ENCODE results near the gene CYP2A7. TPM values are rescaled to one million over a fixed set of nuclear protein-coding genes. Genes with fewer than 3 reads are reported as not detected.
"Not testable (repeated sequence)": the region's sequence is repeated elsewhere in the genome, so short reads cannot be mapped to it uniquely, and the experiment has no call there.

The CYP2A7 gene
- total and polyA plus RNA-seq, 2 experiments from 2014 or later: not detected

- WGBS, 2 experiments (ENCODE audit: low coverage in 1 of 2, low lambda C conversion rate in 2 of 2, missing lambda C conversion rate in 2 of 2): 27 to 30% methylated on average over 7 of the region's 7 CpGs
- peak overlapping the region; percentile 62 for H3K27ac ChIP-seq
- H2AFZ ChIP-seq: no peak overlapping the region
- peak; percentile 98 for DNase-seq
- no peak overlapping the region for H3K4me3 ChIP-seq
- H3K36me3 ChIP-seq (ENCODE audit: low read depth): no peaks in the 10 kb centered on the region; the same call in 1 of the 2 replicates
- H3K9me3 ChIP-seq (ENCODE audit: low read depth): no peaks in the 10 kb centered on the region
- H3F3A ChIP-seq (ENCODE audit: insufficient read depth): peaks cover 14% of the 10 kb centered on the region
- no peak for TF ChIP-seq EZH2 (IDR thresholded peaks at IDR 0.05; ENCODE audit: insufficient read depth, poor library complexity, severe bottlenecking)
- 0 out of 2 replicates have a peak, but pooled peaks have one; percentile 64 for TF ChIP-seq EZH2phosphoT487 (IDR thresholded peaks at IDR 0.05; ENCODE audit: insufficient read depth, low read depth)
- no peaks in the 10 kb centered on the region for H3K27me3 ChIP-seq (replicated peaks; ENCODE audit: insufficient read depth)
- in situ Hi-C loops (cut with MboI): no loop called here
- H3K9ac ChIP-seq: no peak overlapping the region
- H3K79me2 ChIP-seq (ENCODE audit: insufficient read depth): no peaks in the 10 kb centered on the region
- no peaks in the 10 kb centered on the region for H3K9me2 ChIP-seq (ENCODE audit: insufficient read depth)
- peak overlapping the region; percentile 15 for H3K4me2 ChIP-seq (ENCODE audit: unreplicated experiment)
- H3K4me1 ChIP-seq (ENCODE audit: insufficient read depth): peaks cover 13% of the 10 kb centered on the region
- no peaks in the 10 kb centered on the region for H4K20me1 ChIP-seq (ENCODE audit: insufficient read depth)
Observed at GRCh38 chr19:40831502-40832430, 50.3 kb downstream of the CYP2A7 start.

DNA sequence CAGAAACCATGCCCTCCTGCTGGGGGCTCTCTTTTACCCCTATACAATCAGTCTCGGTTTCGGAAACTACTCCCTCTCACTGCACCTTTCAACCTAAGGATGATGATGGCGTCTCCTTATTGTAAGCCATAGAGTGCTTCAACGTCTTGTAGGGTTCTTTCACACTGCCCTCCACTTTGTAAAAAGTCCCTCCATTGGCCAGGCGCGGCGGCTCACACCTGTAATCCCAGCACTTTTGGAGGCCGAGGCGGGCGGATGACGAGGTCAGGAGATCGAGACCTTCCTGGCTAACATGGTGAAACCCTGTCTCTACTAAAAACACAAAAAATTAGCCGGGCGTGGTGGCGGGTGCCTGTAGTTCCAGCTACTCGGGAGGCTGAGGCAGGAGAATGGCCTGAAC, 51.3 kb downstream of the CYP2A7 start:
- 90 to 95% methylated on average over 16 of the region's 16 CpGs for WGBS, 2 experiments (ENCODE audit: low coverage in 1 of 2, low lambda C conversion rate in 2 of 2, missing lambda C conversion rate in 2 of 2)
- H3K4me2 ChIP-seq (ENCODE audit: unreplicated experiment); H3K9me3 ChIP-seq (ENCODE audit: low read depth); H2AFZ ChIP-seq; H3K27me3 ChIP-seq (replicated peaks; ENCODE audit: insufficient read depth); DNase-seq; in situ Hi-C loops (cut with MboI); H3K9me2 ChIP-seq (ENCODE audit: insufficient read depth); H3K9ac ChIP-seq; H3K36me3 ChIP-seq (ENCODE audit: low read depth); H3K79me2 ChIP-seq (ENCODE audit: insufficient read depth); H3K4me3 ChIP-seq; H4K20me1 ChIP-seq (ENCODE audit: insufficient read depth); H3K27ac ChIP-seq: not testable (repeated sequence)
- H3K4me1 ChIP-seq (ENCODE audit: insufficient read depth): peaks cover 13% of the 10 kb centered on the region
- peaks cover 14% of the 10 kb centered on the region for H3F3A ChIP-seq (ENCODE audit: insufficient read depth)

DNA sequence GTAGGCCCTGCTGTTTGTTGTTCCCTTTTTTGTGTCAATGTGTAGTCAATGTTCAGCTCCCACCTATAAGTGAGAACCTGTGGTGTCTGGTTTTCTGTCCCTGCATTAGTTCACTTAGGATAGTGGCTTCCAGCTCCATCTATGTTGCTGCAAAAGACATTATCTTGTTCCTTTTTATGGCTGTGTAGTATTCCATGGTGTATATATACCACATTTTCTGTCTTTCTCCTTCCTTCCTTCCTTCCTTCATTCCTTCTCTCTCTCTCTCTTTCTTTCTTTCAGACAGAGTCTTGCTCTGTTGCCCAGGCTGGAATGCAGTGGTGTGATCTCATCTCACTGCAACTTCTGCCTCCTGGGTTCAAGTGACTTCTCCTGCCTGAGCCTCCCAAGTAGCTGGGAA, 52.8 kb downstream of the CYP2A7 start:
- TF ChIP-seq EZH2 (IDR thresholded peaks at IDR 0.05; ENCODE audit: insufficient read depth, poor library complexity, severe bottlenecking) (no peak), EZH2phosphoT487 (IDR thresholded peaks at IDR 0.05; ENCODE audit: insufficient read depth, low read depth) (no peak)
- in situ Hi-C loops (cut with MboI): no loop called here
- no peaks in the 10 kb centered on the region for H3K79me2 ChIP-seq (ENCODE audit: insufficient read depth)

DNA sequence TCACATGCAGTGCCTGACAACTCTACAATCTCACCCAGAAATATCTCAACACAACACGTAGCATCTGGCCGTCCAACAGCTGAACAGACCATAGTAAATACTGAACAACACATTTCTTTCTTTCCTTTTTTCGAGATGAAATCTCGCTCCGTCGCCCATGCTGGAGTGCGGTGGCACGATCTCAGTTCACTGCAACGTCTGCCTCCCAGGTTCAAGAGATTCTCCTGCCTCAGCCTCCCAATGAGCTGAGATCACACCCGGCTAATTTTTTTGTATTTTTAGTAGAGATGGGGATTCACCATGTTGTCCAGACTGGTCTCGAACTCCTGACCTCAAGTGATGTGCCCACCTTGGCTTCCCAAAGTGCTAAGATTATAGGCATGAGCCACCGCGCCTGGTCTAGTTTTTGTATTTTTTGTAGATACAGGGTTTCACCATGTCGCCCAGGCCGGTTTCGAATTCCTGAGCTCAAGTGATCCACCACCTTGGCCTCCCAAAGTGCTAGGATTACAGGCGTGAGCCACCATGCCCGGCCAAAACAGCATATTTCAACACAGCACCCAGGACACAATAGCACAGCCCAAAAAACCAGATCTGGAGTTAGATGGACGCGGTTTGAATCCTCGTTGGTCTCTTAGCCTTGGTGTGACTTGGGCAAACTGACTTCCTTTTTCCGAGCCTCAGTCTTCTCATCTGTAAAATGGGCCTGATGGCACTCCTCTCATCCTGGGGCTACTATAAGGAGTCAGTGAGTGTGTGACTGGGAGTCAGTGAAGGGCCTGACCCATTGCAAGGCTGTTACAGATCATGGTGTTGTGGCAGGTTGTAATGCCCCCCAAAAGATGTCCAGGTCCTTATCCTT, 54.4 kb downstream of the CYP2A7 start:
- Histone ChIP-seq H3K36me3 (ENCODE audit: low read depth) (no peaks in the 10 kb centered on the region; the same call in 1 of the 2 replicates), H3K9me2 (ENCODE audit: insufficient read depth) (no peaks in the 10 kb centered on the region), H4K20me1 (ENCODE audit: insufficient read depth) (no peaks in the 10 kb centered on the region), H3K27me3 (replicated peaks; ENCODE audit: insufficient read depth) (no peaks in the 10 kb centered on the region), H3K9me3 (ENCODE audit: low read depth) (no peaks in the 10 kb centered on the region), H3K4me3 (no peak overlapping the region), H3K27ac (no peak overlapping the region), H3K9ac (no peak overlapping the region), H3F3A (ENCODE audit: insufficient read depth) (peaks cover 14% of the 10 kb centered on the region), H3K4me1 (ENCODE audit: insufficient read depth) (peaks cover 13% of the 10 kb centered on the region), H3K79me2 (ENCODE audit: insufficient read depth) (no peaks in the 10 kb centered on the region), H2AFZ (no peak overlapping the region), H3K4me2 (ENCODE audit: unreplicated experiment) (no peak overlapping the region)
- 93 to 95% methylated on average over 22 of the region's 22 CpGs for WGBS, 2 experiments (ENCODE audit: low coverage in 1 of 2, low lambda C conversion rate in 2 of 2, missing lambda C conversion rate in 2 of 2)
- no peak for TF ChIP-seq EZH2 (IDR thresholded peaks at IDR 0.05; ENCODE audit: insufficient read depth, poor library complexity, severe bottlenecking)
- no peak for TF ChIP-seq EZH2phosphoT487 (IDR thresholded peaks at IDR 0.05; ENCODE audit: insufficient read depth, low read depth)
- no peak for DNase-seq
- in situ Hi-C loops (cut with MboI): no loop called here

More for the DNA sequence above, 52.8 kb downstream of the CYP2A7 start:
- H3K9ac ChIP-seq: no peak overlapping the region
- no peak overlapping the region for H3K27ac ChIP-seq
- no peaks in the 10 kb centered on the region; the same call in 1 of the 2 replicates for H3K36me3 ChIP-seq (ENCODE audit: low read depth)
- H3K4me1 ChIP-seq (ENCODE audit: insufficient read depth): peaks cover 13% of the 10 kb centered on the region
- no peak for DNase-seq
- no peak overlapping the region for H3K4me3 ChIP-seq
- H3K27me3 ChIP-seq (replicated peaks; ENCODE audit: insufficient read depth): no peaks in the 10 kb centered on the region
- no peak overlapping the region for H3K4me2 ChIP-seq (ENCODE audit: unreplicated experiment)
- no peaks in the 10 kb centered on the region for H3K9me3 ChIP-seq (ENCODE audit: low read depth)
- no peaks in the 10 kb centered on the region for H3K9me2 ChIP-seq (ENCODE audit: insufficient read depth)
- H3F3A ChIP-seq (ENCODE audit: insufficient read depth): peaks cover 14% of the 10 kb centered on the region
- H2AFZ ChIP-seq: no peak overlapping the region
- H4K20me1 ChIP-seq (ENCODE audit: insufficient read depth): no peaks in the 10 kb centered on the region

- 90% methylated on average over 29 of the region's 29 CpGs for WGBS, 2 experiments (ENCODE audit: low coverage in 1 of 2, low lambda C conversion rate in 2 of 2, missing lambda C conversion rate in 2 of 2)
- H3F3A ChIP-seq (ENCODE audit: insufficient read depth); H3K4me1 ChIP-seq (ENCODE audit: insufficient read depth); H3K27me3 ChIP-seq (replicated peaks; ENCODE audit: insufficient read depth); H3K9me2 ChIP-seq (ENCODE audit: insufficient read depth); H4K20me1 ChIP-seq (ENCODE audit: insufficient read depth); H3K27ac ChIP-seq; DNase-seq; H3K9me3 ChIP-seq (ENCODE audit: low read depth); H3K9ac ChIP-seq; H2AFZ ChIP-seq; H3K4me2 ChIP-seq (ENCODE audit: unreplicated experiment); H3K79me2 ChIP-seq (ENCODE audit: insufficient read depth); H3K4me3 ChIP-seq; H3K36me3 ChIP-seq (ENCODE audit: low read depth); in situ Hi-C loops (cut with MboI): not testable (repeated sequence)
Observed at GRCh38 chr19:40826699-40827385, 55.2 kb downstream of the CYP2A7 start.

DNA sequence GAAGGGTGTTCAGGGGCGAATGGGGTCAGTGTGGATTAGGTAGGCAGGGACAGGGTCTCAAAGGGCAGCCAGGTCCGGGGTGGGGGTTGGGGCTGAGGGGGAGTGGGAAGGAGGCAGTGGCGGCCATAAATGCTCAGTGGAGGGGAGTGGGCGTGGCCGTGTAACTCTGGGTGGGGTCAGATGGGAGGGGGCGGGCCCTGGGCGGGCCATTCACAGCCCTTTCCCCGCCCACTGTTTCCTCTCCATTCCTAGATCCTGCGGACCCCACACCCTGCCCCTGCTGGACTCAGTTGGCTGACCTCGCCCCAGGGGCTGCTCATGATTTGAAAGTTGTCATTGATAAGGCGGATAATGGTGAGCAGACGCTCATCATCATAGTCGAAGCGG, 55.7 kb downstream of the CYP2A7 start:
- H3K4me3 ChIP-seq; in situ Hi-C loops (cut with MboI); H3K9ac ChIP-seq; DNase-seq; H4K20me1 ChIP-seq (ENCODE audit: insufficient read depth); H3K4me2 ChIP-seq (ENCODE audit: unreplicated experiment); H3K9me3 ChIP-seq (ENCODE audit: low read depth); H3K27me3 ChIP-seq (replicated peaks; ENCODE audit: insufficient read depth); H3K36me3 ChIP-seq (ENCODE audit: low read depth); H3F3A ChIP-seq (ENCODE audit: insufficient read depth); H2AFZ ChIP-seq; H3K4me1 ChIP-seq (ENCODE audit: insufficient read depth); H3K79me2 ChIP-seq (ENCODE audit: insufficient read depth); H3K27ac ChIP-seq; H3K9me2 ChIP-seq (ENCODE audit: insufficient read depth): not testable (repeated sequence)
- 83 to 85% methylated on average over 4 to 10 of the region's 14 CpGs for WGBS, 2 experiments (ENCODE audit: low coverage in 1 of 2, low lambda C conversion rate in 2 of 2, missing lambda C conversion rate in 2 of 2)
